CD14-positive monocyte (primary cell): ENCODE measurements around the gene ROBO1. TPM values are rescaled to one million over a fixed set of nuclear protein-coding genes. Genes with fewer than 3 reads are reported as not detected.

Source experiments
- DNase-seq, 3 donors: peaks; one replicate each; pipeline ENCODE4 v3.0.0-alpha.2; 2011 to 2022
- H2AFZ ChIP-seq: 2 replicates; pipeline ENCODE4 v1.6.0; 2012; ENCODE audit warnings: mild to moderate bottlenecking, low read depth, low read length, inconsistent platforms; ENCODE audit not compliant: insufficient read depth, poor library complexity, severe bottlenecking
- H3K27ac ChIP-seq, 2 donors: 1 replicate in 1 of 2; 2 replicates in 1 of 2; pipeline ENCODE4 v1.5.1; 2012 to 2013; ENCODE audit warnings: low read length in 2 of 2, control low read depth in 1 of 2, inconsistent platforms in 1 of 2, low read depth in 1 of 2, mild to moderate bottlenecking in 1 of 2
- H3K27me3 ChIP-seq, 2 donors: one replicate each; pipeline versions ENCODE4 v1.6.0 to v1.6.1; 2011 to 2013; ENCODE audit warnings: low read length in 2 of 2; ENCODE audit not compliant: control insufficient read depth in 2 of 2, insufficient read depth in 2 of 2
- H3K36me3 ChIP-seq, 2 donors: replicated peaks in 1 of 2; 1 replicate in 1 of 2; 2 replicates in 1 of 2; pipeline versions ENCODE4 v1.5.1 to v1.6.1; 2012 to 2013; ENCODE audit warnings: low read length in 2 of 2, control low read depth in 1 of 2, inconsistent platforms in 1 of 2, mild to moderate bottlenecking in 1 of 2; ENCODE audit not compliant: insufficient read depth in 2 of 2, control insufficient read depth in 1 of 2
- H3K4me1 ChIP-seq, 2 donors: 1 replicate in 1 of 2; 2 replicates in 1 of 2; pipeline versions ENCODE4 v1.5.1 to v1.6.1; 2012 to 2013; ENCODE audit warnings: low read length in 2 of 2, control low read depth in 1 of 2, inconsistent platforms in 1 of 2, mild to moderate bottlenecking in 1 of 2, moderate library complexity in 1 of 2; ENCODE audit not compliant: insufficient read depth in 2 of 2, control insufficient read depth in 1 of 2
- H3K4me2 ChIP-seq: replicated peaks from 2 replicates; pipeline ENCODE3; 2012; ENCODE audit warnings: low read length, moderate library complexity, mild to moderate bottlenecking; ENCODE audit not compliant: poor library complexity, severe bottlenecking; ENCODE audit errors: extremely low read depth
- H3K4me3 ChIP-seq, 3 experiments: fragments of 200-600 bp in 1 of 3; sonication (generic) in 1 of 3; replicated peaks in 1 of 3; 1 replicate in 2 of 3; 2 replicates in 1 of 3; pipeline ENCODE4 v1.5.1; 2011 to 2013; ENCODE audit warnings: low read length in 3 of 3, mild to moderate bottlenecking in 3 of 3, control low read depth in 2 of 3, low read depth in 2 of 3, inconsistent platforms in 1 of 3, moderate library complexity in 1 of 3
- H3K79me2 ChIP-seq: 2 replicates; pipeline ENCODE4 v1.6.0; 2012; ENCODE audit warnings: mild to moderate bottlenecking, control low read depth, inconsistent platforms, low read length, moderate library complexity; ENCODE audit not compliant: insufficient read depth
- H3K9ac ChIP-seq: 2 replicates; pipeline ENCODE4 v1.6.0; 2017; ENCODE audit warnings: low read length, mild to moderate bottlenecking; ENCODE audit not compliant: insufficient read depth, poor library complexity, severe bottlenecking
- H3K9me3 ChIP-seq, 2 donors: replicated peaks in 1 of 2; 1 replicate in 1 of 2; 2 replicates in 1 of 2; pipeline versions ENCODE4 v1.5.1 to v1.6.1; 2012 to 2013; ENCODE audit warnings: low read length in 2 of 2, control low read depth in 1 of 2; ENCODE audit not compliant: control insufficient read depth in 1 of 2, insufficient read depth in 1 of 2
- H4K20me1 ChIP-seq: 2 replicates; pipeline ENCODE4 v1.6.0; 2012; ENCODE audit warnings: mild to moderate bottlenecking, low read length, control low read depth, moderate library complexity; ENCODE audit not compliant: insufficient read depth
- H3K27ac Mint-ChIP-seq, 7 donors: one replicate each; pipeline ENCODE4 v1.8.0; 2020; ENCODE audit warnings: mild to moderate bottlenecking in 7 of 7, mixed read lengths in 7 of 7, moderate library complexity in 6 of 7, inconsistent platforms in 2 of 7
- H3K27me3 Mint-ChIP-seq, 3 donors: one replicate each; pipeline ENCODE4 v1.8.0; 2021 to 2022; ENCODE audit warnings: low read depth in 3 of 3, mild to moderate bottlenecking in 3 of 3, mixed read lengths in 3 of 3, moderate library complexity in 3 of 3, inconsistent platforms in 1 of 3
- H3K36me3 Mint-ChIP-seq, 2 donors: one replicate each; pipeline ENCODE4 v1.8.0; 2020; ENCODE audit warnings: mixed read lengths in 2 of 2, inconsistent platforms in 1 of 2, mild to moderate bottlenecking in 1 of 2
- H3K4me1 Mint-ChIP-seq: one replicate; pipeline ENCODE4 v1.8.0; 2020; ENCODE audit warnings: mild to moderate bottlenecking, mixed read lengths
- H3K4me3 Mint-ChIP-seq, 2 donors: one replicate each; pipeline ENCODE4 v1.8.0; 2020; ENCODE audit warnings: mild to moderate bottlenecking in 2 of 2, mixed read lengths in 2 of 2, moderate library complexity in 1 of 2
- H3K9me3 Mint-ChIP-seq, 7 donors: one replicate each; pipeline ENCODE4 v1.8.0; 2020 to 2022; ENCODE audit warnings: mixed read lengths in 7 of 7, mild to moderate bottlenecking in 6 of 7, moderate library complexity in 6 of 7, inconsistent platforms in 2 of 7
- WGBS: methylation state at CpG from one replicate; pipeline ENCODE4 v1.1.5; 2013; ENCODE audit warnings: missing lambda C conversion rate; ENCODE audit not compliant: insufficient coverage; 5-methylcytosine and 5-hydroxymethylcytosine counted together
- intact Hi-C, 2 donors: fragments of 100-400 bp; cut with micrococcal nuclease; formaldehyde crosslinking; loops; one replicate each; pipeline versions ENCODE4 v1.15.0 to v1.15.1; 2023
- polyA plus RNA-seq, 3 donors: library from polyadenylated mRNA; depleted of rRNA in 1 of 3; unstranded in 2 of 3; stranded (reverse) in 1 of 3; fragments of 300-500 nt in 2 of 3; fragments of >200 nt in 1 of 3; fragmentation: Illumina TruSeq in 2 of 3; gene quantifications; 1 replicate in 2 of 3; 2 replicates in 1 of 3; pipeline ENCODE4 v1.2.3, GENCODE V29; 2012 to 2021
- TF ChIP-seq, protein P1 (sequence below): fragments of 200-600 bp; IDR thresholded peaks from one replicate; pipeline ENCODE4 v1.8.0; 2022; ENCODE audit warnings: antibody characterized with exemption, mild to moderate bottlenecking

ROBO1 gene
- polyA plus RNA-seq, 3 donors, result 0.09 to 0.10 TPM; not detected in 1

DNA sequence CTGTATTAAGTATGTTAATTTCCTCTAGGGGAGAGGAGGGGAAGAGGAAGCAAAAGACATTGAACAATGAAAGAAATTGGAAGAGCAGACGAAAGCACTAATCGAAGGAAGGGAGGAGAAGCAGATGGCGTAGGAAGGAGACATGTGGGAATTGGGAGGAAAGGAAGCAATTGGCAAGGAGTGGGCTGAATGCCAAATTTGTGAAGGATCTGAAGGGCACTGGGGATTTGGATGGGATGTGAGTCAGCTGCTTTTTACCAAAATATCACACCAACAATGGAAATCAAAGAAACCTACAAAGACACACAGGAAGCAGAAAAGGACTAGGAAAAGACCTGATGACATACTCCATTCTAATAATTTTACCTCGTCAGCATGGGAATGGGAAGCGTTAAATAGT lies 1029.8 kb downstream of the ROBO1 start:
- H3K4me3 Mint-ChIP-seq, result no peak overlapping the region
- intact Hi-C loops, result no loop called here
- no peaks in the 10 kb centered on the region for H3K4me1 Mint-ChIP-seq
- DNase-seq, result no peak
- peaks cover 0 to 2% (median 0%) of the 10 kb centered on the region in 3 donors for H3K27me3 Mint-ChIP-seq
- TF ChIP-seq, protein P1, sequence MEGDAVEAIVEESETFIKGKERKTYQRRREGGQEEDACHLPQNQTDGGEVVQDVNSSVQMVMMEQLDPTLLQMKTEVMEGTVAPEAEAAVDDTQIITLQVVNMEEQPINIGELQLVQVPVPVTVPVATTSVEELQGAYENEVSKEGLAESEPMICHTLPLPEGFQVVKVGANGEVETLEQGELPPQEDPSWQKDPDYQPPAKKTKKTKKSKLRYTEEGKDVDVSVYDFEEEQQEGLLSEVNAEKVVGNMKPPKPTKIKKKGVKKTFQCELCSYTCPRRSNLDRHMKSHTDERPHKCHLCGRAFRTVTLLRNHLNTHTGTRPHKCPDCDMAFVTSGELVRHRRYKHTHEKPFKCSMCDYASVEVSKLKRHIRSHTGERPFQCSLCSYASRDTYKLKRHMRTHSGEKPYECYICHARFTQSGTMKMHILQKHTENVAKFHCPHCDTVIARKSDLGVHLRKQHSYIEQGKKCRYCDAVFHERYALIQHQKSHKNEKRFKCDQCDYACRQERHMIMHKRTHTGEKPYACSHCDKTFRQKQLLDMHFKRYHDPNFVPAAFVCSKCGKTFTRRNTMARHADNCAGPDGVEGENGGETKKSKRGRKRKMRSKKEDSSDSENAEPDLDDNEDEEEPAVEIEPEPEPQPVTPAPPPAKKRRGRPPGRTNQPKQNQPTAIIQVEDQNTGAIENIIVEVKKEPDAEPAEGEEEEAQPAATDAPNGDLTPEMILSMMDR, result no peak
- H3K27ac Mint-ChIP-seq, result peak overlapping the region in 1 of 7 donors; percentile 31
- H3K27ac ChIP-seq, result no peak overlapping the region
- H4K20me1 ChIP-seq, result no peaks in the 10 kb centered on the region
- no peaks in the 10 kb centered on the region for H3K79me2 ChIP-seq
- no peaks in the 10 kb centered on the region for H3K36me3 Mint-ChIP-seq
- peaks cover 0 to 4% (median 0%) of the 10 kb centered on the region in 7 donors for H3K9me3 Mint-ChIP-seq
- 89% methylated on average over 2 of the region's 5 CpGs for WGBS
- H3K9ac ChIP-seq, result no peak overlapping the region
- no peak overlapping the region for H3K4me2 ChIP-seq
- no peaks in the 10 kb centered on the region for H3K4me1 ChIP-seq
- no peaks in the 10 kb centered on the region for H3K36me3 ChIP-seq
- no peaks in the 10 kb centered on the region for H3K27me3 ChIP-seq
- no peaks in the 10 kb centered on the region for H3K9me3 ChIP-seq
- no peak overlapping the region for H3K4me3 ChIP-seq
- no peak overlapping the region for H2AFZ ChIP-seq

DNA sequence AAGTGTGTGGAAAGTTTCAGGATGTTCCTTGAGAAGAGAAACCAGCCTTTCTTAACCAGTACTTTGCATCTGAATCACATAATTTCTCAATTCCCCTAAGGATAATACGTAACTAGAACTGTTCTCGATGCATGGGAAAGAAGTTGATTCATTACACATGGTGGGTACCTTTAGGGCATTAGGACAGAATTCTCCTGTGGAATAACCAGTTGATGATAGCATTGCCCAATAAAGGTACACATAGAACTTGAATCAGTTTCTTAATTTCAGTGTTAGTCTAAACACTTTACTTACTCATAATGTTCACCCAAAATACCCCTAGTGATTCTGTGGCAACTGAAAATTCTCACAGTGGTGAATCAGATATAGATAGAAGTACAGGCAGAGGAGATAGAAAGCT lies 1030.9 kb downstream of the ROBO1 start:
- H3K27me3 Mint-ChIP-seq, result peaks cover 0 to 2% (median 0%) of the 10 kb centered on the region in 3 donors
- intact Hi-C loops, result no loop called here

More for the DNA sequence above, 1030.9 kb downstream of the ROBO1 start:
- Histone ChIP-seq H3K79me2 (no peaks in the 10 kb centered on the region), H3K4me3 (no peak overlapping the region), H3K36me3 (no peaks in the 10 kb centered on the region), H2AFZ (no peak overlapping the region), H3K27ac (no peak overlapping the region), H3K4me2 (no peak overlapping the region), H4K20me1 (no peaks in the 10 kb centered on the region), H3K27me3 (no peaks in the 10 kb centered on the region), H3K9ac (no peak overlapping the region), H3K9me3 (no peaks in the 10 kb centered on the region), H3K4me1 (no peaks in the 10 kb centered on the region)
- no peak overlapping the region for H3K27ac Mint-ChIP-seq
- no peak overlapping the region for H3K4me3 Mint-ChIP-seq
- TF ChIP-seq, protein P1, result no peak
- H3K4me1 Mint-ChIP-seq, result no peaks in the 10 kb centered on the region
- no peaks in the 10 kb centered on the region for H3K36me3 Mint-ChIP-seq
- DNase-seq, result no peak
- H3K9me3 Mint-ChIP-seq, result peaks cover 0 to 4% (median 0%) of the 10 kb centered on the region in 7 donors
- WGBS, result no CpG with 5 or more reads among the region's 2 CpGs
